NCI-H187 (cell line): ENCODE results near the gene BDH2.

Source experiments
- DNase-seq, 2 experiments: peaks; one replicate each; lab custom pipeline; 2025; lab: John Stamatoyannopoulos, UW

BDH2 gene

GRCh38 chr4:103099691-103100392, at the start of gene BDH2:
BDH2 (minus strand) TSS chr4:103099834; CDS start chr4:103096254, 3,580 bp downstream.
- no peak for DNase-seq

- no peak for DNase-seq
Measured at GRCh38 chr4:103144926-103145325, 45.3 kb upstream of the BDH2 start.

- DNase-seq = no peak
Measured at GRCh38 chr4:103137446-103137827, 37.8 kb upstream of the BDH2 start.

GRCh38 chr4:103136671-103137445, 37.2 kb upstream of the BDH2 start:
- no peak for DNase-seq

GRCh38 chr4:103129174-103129573, 29.5 kb upstream of the BDH2 start:
- DNase-seq = no peak

- no peak for DNase-seq
Measured at GRCh38 chr4:103126126-103126525, 26.5 kb upstream of the BDH2 start.

- DNase-seq = no peak
Measured at GRCh38 chr4:103123114-103123513, 23.5 kb upstream of the BDH2 start.

GRCh38 chr4:103118166-103118565, 18.5 kb upstream of the BDH2 start:
- no peak for DNase-seq

GRCh38 chr4:103111598-103111997, 12.0 kb upstream of the BDH2 start:
- DNase-seq = no peak

GRCh38 chr4:103108542-103108941, 8.9 kb upstream of the BDH2 start:
- no peak for DNase-seq

GRCh38 chr4:103105558-103106356, 6.1 kb upstream of the BDH2 start:
- no peak for DNase-seq

GRCh38 chr4:103104886-103105285, 5.3 kb upstream of the BDH2 start:
- no peak for DNase-seq

GRCh38 chr4:103100691-103101090, 1.1 kb upstream of the BDH2 start:
- no peak for DNase-seq

GRCh38 chr4:103098756-103099440, 736 bp downstream of the BDH2 start:
- no peak for DNase-seq

GRCh38 chr4:103098341-103098740, 1.3 kb downstream of the BDH2 start:
- DNase-seq = no peak

- DNase-seq = no peak
Measured at GRCh38 chr4:103097112-103097511, 2.5 kb downstream of the BDH2 start.

GRCh38 chr4:103095080-103095479, 4.6 kb downstream of the BDH2 start:
- DNase-seq = no peak

GRCh38 chr4:103092245-103092644, 7.4 kb downstream of the BDH2 start:
- DNase-seq = no peak

- peak in 1 of 2 experiments; percentile 2 for DNase-seq
Measured at GRCh38 chr4:103091601-103092223, 7.9 kb downstream of the BDH2 start.

- no peak for DNase-seq
Measured at GRCh38 chr4:103089481-103089880, 10.2 kb downstream of the BDH2 start.

GRCh38 chr4:103086551-103086950, 13.1 kb downstream of the BDH2 start:
- no peak for DNase-seq
